ENCODE data around the gene NRCAM. TPM values are rescaled to one million over a fixed set of nuclear protein-coding genes. Genes with fewer than 3 reads are reported as not detected.

The NRCAM gene
- total and polyA plus RNA-seq, 2 of the 8 experiments (the other 6 are each of a cell fraction or from before 2014, with no cell fraction given) = 2.7 to 3.8 TPM

DNA sequence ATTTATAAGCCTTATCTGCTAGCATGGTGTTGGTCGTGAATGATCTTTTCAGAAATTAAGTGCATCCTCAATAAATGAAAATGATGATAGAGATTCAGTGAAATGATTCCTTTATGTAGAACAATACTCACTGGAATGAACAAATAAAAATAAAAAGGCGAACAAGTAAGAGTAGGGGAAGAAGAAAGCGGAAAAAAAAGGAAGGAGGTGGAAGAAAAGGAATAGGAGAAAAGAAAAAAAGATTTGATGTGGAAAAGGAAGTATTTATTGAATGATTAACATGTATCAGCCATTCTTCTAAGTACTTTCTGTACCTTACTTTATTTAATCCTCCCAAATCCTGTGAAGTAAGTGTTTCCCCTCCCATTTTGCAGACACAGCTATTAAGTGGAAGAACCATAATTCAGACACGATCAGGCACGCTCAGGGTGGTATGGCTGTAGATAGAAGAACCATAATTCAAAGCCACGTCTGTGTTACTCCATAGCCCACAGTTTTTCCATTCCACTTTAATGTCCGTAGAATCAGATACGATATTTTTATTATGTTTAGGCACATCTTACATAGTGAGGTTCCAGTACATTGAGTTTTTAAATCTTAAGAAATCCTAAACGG lies 169.8 kb downstream of the NRCAM start (continued):
- no peak for TF ChIP-seq CHD7 (IDR thresholded peaks at IDR 0.05; ENCODE audit: insufficient replicate concordance, low read length)

Measured in H1 (cell line).